Ishikawa (cell line): ENCODE results near the gene SMCO1.

Source experiments
- CEBPB ChIP-seq: IDR thresholded peaks from 2 replicates; pipeline ENCODE4 v1.6.1; 2012
- CREB1 ChIP-seq: IDR thresholded peaks from 2 replicates; pipeline ENCODE4 v1.6.1; 2012; ENCODE audit warnings: low read depth
- EGR1 ChIP-seq: IDR thresholded peaks from 2 replicates; pipeline ENCODE4 v1.6.1; 2012
- EP300 ChIP-seq: IDR thresholded peaks from 2 replicates; pipeline ENCODE4 v1.6.1; 2012; ENCODE audit warnings: borderline replicate concordance
- FOXM1 ChIP-seq: IDR thresholded peaks from 2 replicates; pipeline ENCODE4 v1.6.1; 2012; ENCODE audit warnings: low read depth, borderline replicate concordance
- MAX ChIP-seq: IDR thresholded peaks from 2 replicates; pipeline ENCODE4 v1.6.1; 2012
- NFIC ChIP-seq: IDR thresholded peaks from 2 replicates; pipeline ENCODE4 v1.6.1; 2012
- RAD21 ChIP-seq: IDR thresholded peaks from 2 replicates; pipeline ENCODE4 v1.6.1; 2012; ENCODE audit warnings: low read depth
- REST ChIP-seq: IDR thresholded peaks from 2 replicates; pipeline ENCODE4 v1.6.1; 2012; ENCODE audit warnings: low read depth, mild to moderate bottlenecking
- TAF1 ChIP-seq: IDR thresholded peaks from 2 replicates; pipeline ENCODE4 v1.6.1; 2012; ENCODE audit warnings: low read depth, mild to moderate bottlenecking
- TCF12 ChIP-seq: IDR thresholded peaks from 2 replicates; pipeline ENCODE4 v1.6.1; 2012; ENCODE audit warnings: low read depth
- TEAD4 ChIP-seq: IDR thresholded peaks from 2 replicates; pipeline ENCODE4 v1.6.1; 2012
- YY1 ChIP-seq: IDR thresholded peaks from 2 replicates; pipeline ENCODE4 v1.6.1; 2012; ENCODE audit warnings: low read depth
- ZBTB7A ChIP-seq: IDR thresholded peaks from 2 replicates; pipeline ENCODE4 v1.6.1; 2012; ENCODE audit warnings: low read depth
- TF ChIP-seq, protein P1 (sequence below): IDR thresholded peaks from 2 replicates; pipeline ENCODE4 v1.6.1; 2012

SMCO1 gene

DNA sequence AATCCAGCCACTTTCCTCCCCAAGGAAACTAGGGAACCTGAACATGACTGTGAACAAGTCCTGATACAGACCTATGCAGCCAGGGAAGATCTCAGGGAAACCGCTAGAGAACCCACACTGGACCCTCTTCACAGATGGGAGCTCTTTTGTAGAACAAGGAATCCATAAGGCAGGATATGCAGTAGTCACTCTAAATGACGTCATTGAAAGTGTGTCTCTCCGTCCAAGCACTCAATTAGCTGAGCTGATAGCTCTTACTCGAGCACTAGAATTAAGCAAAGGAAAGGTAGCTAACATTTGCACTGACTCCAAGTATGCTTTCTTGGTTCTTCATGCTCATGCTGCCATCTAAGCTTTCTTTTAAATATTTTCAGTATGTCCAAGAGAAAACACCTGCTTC lies 10.0 kb upstream of the SMCO1 start:
- TF ChIP-seq REST (no peak), YY1 (no peak), TCF12 (no peak), CEBPB (no peak), EGR1 (no peak), TAF1 (no peak), ZBTB7A (no peak), FOXM1 (no peak), RAD21 (no peak), MAX (no peak), EP300 (no peak), CREB1 (no peak), NFIC (no peak), TEAD4 (no peak)
- TF ChIP-seq, protein P1, sequence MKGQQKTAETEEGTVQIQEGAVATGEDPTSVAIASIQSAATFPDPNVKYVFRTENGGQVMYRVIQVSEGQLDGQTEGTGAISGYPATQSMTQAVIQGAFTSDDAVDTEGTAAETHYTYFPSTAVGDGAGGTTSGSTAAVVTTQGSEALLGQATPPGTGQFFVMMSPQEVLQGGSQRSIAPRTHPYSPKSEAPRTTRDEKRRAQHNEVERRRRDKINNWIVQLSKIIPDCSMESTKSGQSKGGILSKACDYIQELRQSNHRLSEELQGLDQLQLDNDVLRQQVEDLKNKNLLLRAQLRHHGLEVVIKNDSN = no peak

GRCh38 chr3:196524527-196524926 lies 9.4 kb upstream of the SMCO1 start:
- TF ChIP-seq RAD21 (0 out of 2 replicates have a peak, but pooled peaks have one; percentile 13), EP300 (no peak), REST (no peak), ZBTB7A (no peak), CREB1 (no peak)

GRCh38 chr3:196523841-196524240 lies 8.7 kb upstream of the SMCO1 start:
- TF ChIP-seq ZBTB7A (no peak), REST (no peak), CREB1 (no peak), NFIC (no peak), TEAD4 (no peak), YY1 (no peak), FOXM1 (no peak), EGR1 (no peak), CEBPB (no peak), MAX (no peak), RAD21 (no peak), EP300 (no peak)
- TF ChIP-seq, protein P1 = no peak

GRCh38 chr3:196519718-196520082 lies 4.6 kb upstream of the SMCO1 start:
- TF ChIP-seq TCF12 (peak; percentile 23; the same call in 1 of the 2 replicates), TAF1 (no peak), EGR1 (no peak), REST (no peak), RAD21 (no peak), CEBPB (no peak)
- TF ChIP-seq, protein P1 = peak; percentile 65; the same call in 1 of the 2 replicates
